ENCODE results near the gene ATP11C.
"Not testable (repeated sequence)": the region's sequence is repeated elsewhere in the genome, so short reads cannot be mapped to it uniquely, and the experiment has no call there.

The ATP11C gene

DNA sequence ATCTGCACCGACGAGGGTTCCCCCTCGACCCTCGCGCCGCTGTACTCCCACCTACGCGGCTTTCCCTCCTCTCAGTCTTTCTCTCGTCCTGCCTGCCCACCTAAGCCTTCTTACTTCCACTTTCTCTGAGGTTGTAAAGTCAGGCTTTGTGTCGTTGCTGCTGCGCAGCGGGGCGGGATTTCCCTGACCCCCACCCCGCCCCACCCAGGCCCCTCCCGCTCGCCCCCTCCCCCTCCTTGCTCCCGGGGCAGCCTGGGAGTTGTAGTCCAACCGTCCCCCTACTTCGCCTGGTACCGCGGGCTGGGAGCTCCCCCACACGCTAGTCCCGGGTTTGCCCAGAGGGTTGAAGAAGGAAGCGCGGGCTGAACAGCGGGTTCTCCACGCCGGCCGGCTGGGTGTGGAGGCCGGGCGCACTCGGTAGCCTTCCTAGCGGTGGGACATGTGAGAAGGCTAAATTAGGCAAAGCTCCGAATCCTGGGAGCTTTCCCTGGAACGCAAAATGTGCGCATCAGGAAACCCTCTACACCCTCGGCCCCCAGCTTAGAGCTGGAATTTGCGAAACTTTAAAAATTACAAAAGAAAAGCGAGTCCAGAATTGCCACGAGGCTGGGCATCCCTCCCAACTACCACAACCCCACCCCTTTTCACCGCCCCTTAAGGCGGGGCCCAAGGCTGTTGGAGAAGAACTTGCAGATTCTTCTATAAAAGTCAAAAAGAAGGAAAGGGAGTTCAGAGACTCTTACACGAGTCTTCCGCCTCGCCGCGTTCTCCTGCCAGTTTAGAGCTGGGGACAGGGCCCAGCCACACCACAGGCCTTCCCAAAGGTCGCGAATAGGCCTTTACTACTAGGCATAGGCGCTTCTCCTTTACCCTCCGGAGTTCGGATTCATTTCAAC, at the start of gene ATP11C:
TSS of gene ATP11C (minus strand) at position 153 of the 896 bp plus-strand sequence. CDS start 1,011 bp downstream, outside the sequence.
- peak; percentile 83 for DNase-seq (ENCODE audit: low spot score)

DNA sequence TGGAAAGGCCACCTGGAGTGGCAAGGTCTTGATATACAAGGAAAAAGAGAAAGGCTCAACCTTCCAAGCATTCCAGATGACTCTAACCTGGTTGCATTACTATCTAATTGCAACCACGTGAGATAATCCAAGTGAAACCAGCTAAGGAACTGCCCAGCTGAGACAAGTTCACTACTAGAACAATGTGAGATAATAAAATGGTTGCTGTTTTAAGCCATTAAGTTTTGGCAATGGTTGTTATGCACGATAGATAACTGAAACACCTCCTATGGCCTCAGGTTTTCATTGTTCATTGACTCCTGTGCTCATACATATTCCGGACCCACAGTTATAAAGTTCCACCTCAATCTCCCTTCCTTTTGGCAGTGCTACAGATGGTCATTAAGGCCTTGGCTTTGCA, 41.6 kb upstream of the ATP11C start:
- no peak for DNase-seq (ENCODE audit: low spot score)

DNA sequence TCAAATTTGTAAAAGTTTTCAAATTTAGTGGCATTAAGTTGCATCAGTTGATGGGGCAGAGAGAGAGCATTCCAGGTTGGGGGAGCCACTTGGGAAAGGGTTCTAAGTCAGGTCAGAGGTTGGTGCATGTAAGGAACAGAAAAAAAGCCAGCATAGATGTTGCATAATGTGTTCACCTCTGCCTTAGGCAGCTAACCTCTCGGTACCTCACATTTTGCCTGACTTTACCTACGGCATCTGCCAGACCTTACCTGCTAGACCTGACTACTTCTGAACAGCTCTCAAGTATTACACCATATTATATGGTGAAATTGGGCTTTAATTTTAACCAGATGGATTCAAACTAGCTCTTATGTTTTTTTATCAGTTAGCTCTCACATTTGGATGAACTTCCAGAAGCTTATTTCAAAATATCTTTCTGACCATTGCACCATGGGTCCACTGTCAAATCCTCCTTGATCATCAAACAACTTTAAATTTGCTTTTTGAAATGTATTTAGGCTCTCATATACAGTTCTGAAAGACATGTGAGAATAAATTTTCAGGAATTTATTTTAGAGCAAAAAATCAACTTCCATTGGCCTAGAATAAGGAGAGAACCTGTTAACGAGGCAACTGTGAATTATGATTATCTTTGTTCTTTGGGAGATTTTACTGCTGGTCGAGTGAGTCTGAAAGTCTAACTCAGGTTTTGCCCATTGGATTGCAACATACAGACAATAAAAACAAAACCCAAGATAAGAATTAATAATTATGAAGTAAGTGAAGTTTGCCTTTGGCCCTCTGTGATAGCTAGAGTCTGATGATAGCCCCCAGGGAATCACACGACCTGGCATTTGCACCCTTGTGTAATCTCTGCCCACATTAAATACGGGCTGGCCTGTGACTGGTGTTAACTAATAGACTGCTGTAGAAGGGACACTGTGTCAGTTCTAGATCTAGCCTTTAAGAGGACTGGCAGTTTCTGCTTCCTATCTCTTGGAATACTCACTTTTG, 40.1 kb upstream of the ATP11C start:
- DNase-seq (ENCODE audit: low spot score) = no peak

DNA sequence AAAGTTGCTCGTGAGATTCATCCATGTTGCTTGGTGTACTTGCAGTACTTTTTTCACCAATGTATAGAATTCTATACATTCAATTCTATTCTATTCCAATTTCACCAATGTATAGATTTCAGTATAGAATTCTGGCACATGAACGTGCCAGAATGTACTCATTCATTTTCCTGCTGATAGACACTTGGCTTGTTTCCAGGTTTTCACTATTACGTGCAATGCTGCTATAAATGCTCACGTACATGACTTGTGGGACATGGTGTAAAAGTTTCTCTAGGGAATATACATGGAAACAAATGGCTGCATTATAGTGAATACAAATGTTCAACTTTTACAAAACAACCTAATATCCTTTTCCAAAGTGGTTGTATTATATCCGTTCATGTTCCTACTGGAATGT, 39.3 kb upstream of the ATP11C start:
- DNase-seq (ENCODE audit: low spot score) = no peak

DNA sequence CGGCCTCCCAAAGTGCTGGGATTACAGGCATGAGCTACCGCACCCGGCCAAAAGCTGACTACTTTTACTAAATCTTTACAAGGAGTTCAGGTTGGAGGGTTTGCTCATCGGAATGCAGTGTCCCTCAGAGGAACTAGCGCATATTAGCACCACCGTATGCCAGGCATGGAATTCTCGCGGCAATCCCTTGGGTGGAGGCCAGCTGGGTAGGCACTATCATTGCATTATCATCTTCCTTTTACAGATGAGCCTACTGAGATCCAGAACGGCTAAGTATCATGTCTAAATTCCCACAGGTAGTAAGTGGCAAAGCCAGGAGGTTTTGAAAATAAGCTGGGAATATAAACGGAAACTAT, 38.5 kb upstream of the ATP11C start:
- no peak for DNase-seq (ENCODE audit: low spot score)

DNA sequence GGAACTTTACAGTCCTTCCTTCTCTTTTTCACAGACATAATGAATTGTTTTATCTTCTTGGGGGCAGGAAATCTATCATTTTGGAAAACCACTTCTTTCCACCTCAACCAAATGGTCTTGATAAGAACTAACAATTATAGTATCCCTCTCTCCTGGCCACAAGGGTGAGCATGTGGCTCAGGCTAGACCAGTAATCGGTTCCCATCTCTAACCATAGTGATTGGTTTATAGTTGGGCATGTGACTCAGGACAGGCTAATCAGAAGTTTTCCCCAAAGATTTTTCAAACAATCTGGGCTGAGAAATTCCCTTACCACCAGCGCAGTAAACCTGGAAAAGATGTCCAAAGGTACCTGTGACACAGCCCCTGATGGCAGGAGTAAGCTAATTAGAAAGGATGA, 36.4 kb upstream of the ATP11C start:
- DNase-seq (ENCODE audit: low spot score) = no peak

DNA sequence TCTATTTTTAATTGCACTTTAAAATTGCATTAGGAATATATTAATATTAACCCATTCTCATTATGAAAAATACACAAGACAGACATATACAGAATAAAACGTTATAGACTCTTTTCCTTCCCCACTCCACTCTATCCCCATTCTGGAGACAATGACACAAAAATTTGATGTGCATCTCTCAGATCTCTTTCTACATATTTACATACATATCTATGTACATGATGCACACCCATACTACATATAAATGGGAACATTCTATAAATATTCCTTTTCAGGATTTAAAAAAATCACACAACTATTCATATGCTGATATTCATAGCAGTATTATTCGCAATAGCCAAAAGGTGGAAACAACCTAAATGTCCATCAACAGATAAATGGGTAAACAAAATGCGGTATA, 34.9 kb upstream of the ATP11C start:
- no peak for DNase-seq (ENCODE audit: low spot score)

DNA sequence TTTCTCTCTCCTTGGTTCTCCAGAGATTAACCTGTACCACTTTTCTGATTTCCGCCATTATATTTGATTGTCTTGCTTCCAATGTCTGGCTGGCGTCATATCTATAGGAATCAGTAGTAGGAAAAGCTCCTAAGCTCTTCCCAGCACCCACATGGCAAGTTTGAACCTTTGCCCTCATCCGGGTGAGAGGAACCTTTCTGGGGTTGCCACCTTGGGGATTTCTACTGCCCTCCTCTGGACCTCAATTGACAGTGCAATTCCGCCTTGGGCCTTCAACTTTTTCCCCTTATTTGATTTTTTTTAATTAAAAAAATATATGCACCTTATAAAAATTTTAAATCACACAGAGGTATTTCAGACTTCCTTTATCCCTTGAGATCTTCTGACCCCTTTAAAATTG, 34.4 kb upstream of the ATP11C start:
- no peak for DNase-seq (ENCODE audit: low spot score)

DNA sequence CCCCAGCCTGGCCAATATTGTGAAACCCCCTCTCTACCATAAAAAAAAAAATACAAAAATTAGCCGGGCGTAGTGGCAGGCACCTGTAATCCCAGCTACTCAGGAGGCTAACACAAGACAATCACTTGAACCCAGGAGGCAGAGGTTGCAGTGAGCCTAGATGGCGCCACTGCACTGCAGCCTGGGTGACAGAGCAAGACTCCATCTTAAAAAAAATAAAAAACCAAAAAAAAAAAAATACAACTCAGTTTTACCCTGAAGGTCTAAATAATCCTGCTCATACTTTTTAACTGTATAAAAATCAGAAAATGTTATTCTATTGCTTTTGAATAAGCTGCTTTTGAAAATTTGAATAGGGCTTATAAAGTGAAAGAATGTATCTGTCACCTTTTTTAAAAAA, 33.3 kb upstream of the ATP11C start:
- DNase-seq (ENCODE audit: low spot score) = not testable (repeated sequence)

DNA sequence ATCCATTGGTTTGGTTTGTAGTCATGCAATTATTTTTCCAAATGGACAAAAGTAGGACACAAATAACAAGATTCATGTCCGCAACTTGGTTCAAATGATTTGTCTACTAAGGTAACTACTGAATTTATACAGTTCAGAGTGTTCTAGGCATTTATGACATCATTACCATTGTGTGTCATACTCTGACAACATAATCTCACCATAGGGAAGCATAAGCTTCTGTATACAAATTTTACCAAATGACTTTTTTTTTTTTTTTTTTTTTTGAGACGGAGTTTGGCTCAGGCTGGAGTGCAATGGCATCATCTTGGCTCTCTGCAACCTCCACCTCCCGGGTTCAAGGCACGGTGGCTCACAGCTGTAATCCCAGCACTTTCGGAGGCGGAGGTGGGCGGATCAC, 32.6 kb upstream of the ATP11C start, which contains the start of gene CXorf66:
TSS of gene CXorf66 (minus strand) at position 101 of the 400 bp plus-strand sequence. CDS start at position 76, 25 bp downstream.
- no peak for DNase-seq (ENCODE audit: low spot score)

DNA sequence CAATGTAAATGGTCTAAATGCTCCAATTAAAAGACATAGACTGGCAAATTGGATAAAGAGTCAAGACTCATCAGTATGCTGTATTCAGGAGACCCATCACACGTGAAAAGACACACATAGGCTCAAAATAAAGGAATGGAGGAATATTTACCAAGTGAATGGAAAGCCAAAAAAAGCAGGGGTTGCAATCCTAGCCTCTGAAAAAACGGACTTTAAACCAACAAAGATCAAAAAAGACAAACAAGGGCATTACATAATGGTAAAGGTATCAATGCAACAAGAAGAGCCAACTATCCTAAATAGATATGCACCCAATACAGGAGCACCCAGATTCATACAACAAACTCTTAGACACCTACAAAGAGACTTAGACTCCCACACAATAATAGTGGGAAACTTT, 28.2 kb upstream of the ATP11C start:
- not testable (repeated sequence) for DNase-seq (ENCODE audit: low spot score)

DNA sequence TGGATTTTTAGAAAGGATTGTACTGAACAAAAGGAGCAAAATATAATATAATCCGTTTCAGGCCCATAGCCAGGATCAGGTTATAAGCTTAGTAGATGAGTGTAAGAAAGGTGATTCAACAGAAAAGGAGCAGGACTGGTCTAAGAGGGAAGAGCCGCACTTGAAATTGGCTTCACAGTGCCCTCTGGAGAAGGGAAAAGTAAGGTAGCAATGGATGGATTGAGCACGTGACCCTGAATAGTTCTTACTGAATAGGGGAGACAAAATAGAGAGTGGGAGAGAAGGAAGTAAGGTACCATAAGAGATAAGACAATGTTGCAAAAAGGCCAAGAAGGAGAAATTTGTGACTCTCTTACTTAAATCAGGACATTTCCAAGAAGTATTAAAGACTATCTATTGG, 16.9 kb upstream of the ATP11C start:
- no peak for DNase-seq (ENCODE audit: low spot score)

DNA sequence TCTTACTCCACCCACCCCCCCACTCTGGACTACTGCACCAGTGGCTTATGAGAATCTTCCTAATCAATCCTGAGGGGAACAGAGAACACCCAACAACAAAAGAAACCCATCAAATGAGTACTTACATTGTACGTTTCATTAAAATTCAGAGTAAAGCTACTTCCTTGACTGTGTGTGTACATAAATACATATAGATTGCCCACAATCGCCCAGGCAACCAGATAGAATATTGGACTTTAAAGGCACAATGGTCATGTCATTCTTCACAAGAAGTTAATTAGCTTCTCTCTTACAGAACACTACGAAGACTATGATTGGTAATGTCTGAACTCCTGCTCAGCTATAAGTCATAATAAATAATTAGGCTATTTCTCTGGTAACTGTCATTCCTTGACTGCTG, 12.2 kb upstream of the ATP11C start:
- DNase-seq (ENCODE audit: low spot score) = no peak

DNA sequence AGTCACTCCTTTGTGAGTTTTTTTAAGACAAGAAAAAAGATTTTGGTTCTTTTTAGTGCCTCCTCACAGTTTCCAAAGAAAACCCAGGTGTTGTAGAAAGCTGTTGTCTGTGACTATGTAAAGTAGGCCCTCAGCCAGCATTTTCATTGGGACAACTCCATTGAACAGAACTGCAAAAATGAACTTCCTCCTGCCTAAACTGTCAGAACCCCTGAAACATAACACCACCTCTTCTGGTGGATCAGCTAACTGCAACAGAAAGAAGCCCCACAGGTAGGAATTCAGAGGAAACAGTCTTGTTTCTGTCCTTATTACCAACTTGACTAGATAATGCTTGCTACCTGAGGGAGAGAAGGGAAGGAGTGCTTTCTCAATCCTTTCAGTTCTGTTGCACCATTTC, 3.4 kb upstream of the ATP11C start:
- no peak for DNase-seq (ENCODE audit: low spot score)

DNA sequence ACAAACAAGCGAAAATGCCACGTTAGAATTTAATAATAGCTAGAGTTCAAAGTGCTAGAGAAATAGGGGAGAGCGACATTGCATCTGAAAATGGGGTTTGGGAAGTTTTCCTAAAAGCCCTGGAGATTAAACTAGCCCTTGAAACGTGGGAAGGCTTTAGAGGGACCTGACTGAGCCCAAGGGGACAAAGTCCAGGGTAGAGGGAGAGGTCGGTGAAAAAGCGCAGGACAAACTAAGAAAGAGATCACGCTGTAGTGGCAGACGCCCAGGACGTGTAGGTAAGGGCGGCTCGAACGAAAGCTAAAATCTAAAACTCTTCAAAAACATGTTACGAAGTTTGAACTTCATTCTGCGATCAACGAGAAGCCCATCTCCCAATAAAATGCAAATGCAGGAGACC, 1.1 kb upstream of the ATP11C start:
- DNase-seq (ENCODE audit: low spot score) = no peak

DNA sequence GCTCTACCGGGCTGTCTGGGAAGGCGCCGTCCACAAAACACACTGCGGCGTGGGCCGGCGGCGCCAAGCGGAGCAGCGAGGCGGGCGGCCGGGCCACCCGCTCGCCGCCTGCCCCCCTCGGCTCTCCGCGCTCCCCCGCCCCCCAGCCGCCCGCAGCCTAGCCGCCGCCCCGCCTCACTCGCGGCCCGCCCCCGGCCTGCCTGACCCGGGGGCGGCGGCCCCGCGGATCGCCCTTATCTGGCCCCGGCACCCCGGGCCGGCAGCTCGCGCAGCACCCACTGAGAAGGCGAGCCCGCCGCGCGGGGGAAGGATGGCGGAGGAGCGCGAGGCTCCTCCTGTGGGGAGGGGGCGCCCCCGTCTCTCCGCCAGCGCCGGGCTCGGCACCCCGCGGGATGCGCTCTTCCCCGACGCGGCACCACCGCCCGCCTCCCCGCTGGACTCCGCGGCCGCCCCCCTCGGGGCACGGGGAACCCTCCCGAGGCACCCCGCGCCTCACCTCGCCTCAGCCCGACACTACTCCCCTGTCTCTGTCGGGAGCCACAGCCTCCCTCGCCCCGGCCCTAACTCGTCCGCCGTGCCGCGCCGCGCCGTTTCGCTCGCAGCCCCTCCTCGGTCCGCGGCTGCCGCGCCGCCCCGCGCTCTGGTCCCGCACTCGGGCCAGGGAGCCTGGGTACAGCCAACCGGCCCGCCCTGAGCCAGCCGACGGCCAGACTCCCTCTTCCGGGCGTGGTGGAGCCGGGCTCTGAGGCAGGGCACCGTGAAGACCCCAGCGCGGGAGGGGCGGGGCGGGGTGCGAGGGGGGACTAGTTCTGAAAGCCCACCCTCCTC, 566 bp downstream of the ATP11C start:
- DNase-seq (ENCODE audit: low spot score) = no peak

DNA sequence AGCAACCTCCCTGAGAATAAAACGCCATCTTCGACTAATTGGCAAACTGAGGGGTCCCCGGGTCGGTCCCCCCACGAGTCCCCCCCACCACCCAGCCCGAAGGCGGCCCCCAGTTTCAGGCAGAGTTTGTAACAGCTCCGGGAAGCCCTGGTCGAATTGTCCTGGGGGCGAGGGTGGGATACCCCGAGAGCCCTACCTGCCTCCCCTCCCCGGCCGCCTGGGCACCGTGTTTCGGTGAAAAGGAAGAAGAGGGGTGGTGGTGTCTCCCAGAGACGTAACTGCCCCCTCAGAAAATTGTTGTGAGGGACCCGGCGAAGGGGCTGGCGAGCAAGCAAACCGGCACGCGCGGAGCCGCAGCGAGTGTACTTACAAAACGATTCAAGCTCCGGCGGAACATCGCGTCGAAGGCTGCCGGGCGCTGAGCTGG, 1.2 kb downstream of the ATP11C start:
- DNase-seq (ENCODE audit: low spot score) = no peak

DNA sequence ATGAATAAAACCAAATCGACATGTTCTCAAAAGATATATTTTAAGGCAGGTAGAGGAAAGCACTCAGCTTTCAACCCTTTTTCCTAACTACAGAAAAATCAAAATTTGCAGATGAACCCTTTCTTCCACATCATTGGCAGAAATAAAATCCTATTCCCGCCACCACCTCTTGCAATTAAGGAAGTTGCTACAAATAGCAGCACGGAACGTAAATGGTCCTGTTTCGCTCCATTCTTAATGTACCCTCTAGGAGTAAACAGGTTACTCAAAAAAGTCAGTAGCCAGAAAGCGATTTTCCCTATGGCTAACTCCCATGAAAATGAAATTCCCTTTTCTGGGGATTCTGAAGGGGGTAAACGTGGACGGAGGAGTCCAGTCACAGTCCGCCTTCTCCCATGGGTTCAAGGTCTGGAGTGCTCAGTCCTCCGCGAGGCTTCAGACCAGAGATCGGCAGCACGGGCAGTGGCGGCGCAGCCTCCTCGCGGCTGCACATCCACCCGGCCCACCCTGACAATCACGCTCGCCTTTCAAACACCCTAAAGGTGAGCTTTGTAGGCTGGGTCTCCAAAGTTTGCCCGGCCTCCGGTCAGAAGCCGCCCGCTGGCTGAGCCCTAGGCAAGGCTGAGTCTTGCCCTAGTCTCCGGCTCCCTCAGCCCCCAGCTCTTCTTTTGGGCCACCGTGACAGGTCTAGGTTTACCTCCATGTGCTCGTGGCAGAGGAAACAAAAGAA, 1.8 kb downstream of the ATP11C start:
- no peak for DNase-seq (ENCODE audit: low spot score)

DNA sequence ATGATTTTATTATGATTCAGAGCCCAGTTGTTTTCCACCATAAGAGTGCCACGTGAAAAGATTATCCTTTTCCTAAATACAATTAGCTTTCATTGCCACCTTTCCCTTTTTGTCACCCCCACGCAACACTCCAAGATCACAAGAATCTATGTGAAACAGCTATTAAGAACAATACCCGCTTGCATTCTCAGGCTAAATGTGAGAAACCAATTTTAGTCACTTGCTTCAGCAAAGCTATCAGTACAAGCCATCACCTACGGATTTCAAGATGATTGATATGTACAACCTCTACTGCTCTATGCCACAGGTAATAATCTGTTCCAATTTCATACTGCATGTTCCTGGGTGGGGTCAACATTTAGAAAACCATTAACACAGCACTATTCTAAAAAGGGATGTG, 2.5 kb downstream of the ATP11C start:
- DNase-seq (ENCODE audit: low spot score) = no peak

DNA sequence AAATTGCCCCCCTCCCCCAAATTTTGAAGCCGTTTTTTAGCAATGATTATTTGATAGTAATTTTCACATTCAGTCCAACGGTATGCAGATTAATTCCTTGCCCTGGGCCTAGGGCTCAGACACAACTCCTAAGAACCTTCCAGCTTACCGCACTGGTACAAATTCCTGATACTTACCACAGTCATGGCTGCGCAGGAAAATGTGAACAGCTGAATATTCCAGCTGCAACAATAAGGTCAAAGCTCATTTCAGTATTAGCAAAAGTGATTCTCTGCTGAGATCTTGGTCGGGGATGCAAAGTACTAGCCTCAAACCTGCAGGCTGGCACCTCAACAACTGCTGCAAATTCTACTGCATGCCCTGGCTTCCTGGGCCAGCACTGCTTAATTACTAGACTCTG, 3.0 kb downstream of the ATP11C start:
- DNase-seq (ENCODE audit: low spot score) = no peak

DNA sequence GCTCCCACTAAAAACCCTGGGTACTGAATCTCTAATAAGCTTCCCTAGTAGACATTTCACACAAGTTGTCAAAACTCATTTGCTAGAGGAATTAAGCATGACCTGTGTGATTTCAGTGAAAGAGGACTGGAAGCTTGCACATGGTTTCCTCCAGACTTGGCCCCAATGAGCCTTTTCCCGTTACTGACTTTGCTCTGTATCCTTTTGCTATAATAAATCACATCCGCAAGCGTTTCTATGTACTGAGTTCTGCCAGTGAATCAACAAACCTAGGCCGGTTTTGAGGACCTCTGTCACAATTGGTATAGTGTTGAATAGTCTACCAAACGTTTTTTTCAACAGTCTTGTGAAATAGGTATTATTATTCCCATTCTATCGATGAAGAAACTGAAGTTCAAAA, 8.2 kb downstream of the ATP11C start:
- no peak for DNase-seq (ENCODE audit: low spot score)

All from putamen (tissue), 1 donor.